Right lung (tissue), 5 donors: ENCODE results near the gene PIK3R1. TPM values are rescaled to one million over a fixed set of nuclear protein-coding genes. Genes with fewer than 3 reads are reported as not detected.

Experiments used
- DNase-seq, 2 donors: peaks; one replicate each; pipeline ENCODE4 v3.0.0-alpha.2; 2013
- polyA plus RNA-seq, 5 donors: library from polyadenylated mRNA; unstranded; fragments of 120-200 nt; gene quantifications; one replicate each; pipeline versions ENCODE4 v1.2.1 to v1.2.3, GENCODE V29; 2013; ENCODE audit warnings: inconsistent platforms in 1 of 5, low replicate concordance in 1 of 5; ENCODE audit not compliant: insufficient read length in 5 of 5, insufficient read depth in 1 of 5

The PIK3R1 gene
- polyA plus RNA-seq, 5 donors, result 54.4 to 94.3 (median 79.8) TPM

GRCh38 chr5:68348447-68349222 lies 133.1 kb downstream of the PIK3R1 start:
- DNase-seq, result no peak

GRCh38 chr5:68350176-68350575 lies 134.6 kb downstream of the PIK3R1 start:
- no peak for DNase-seq
